Bronchial epithelial cell (primary cell): Measurements from ENCODE around the gene IRAK4. TPM values are rescaled to one million over a fixed set of nuclear protein-coding genes. Genes with fewer than 3 reads are reported as not detected.
A peak's percentile ranks its signal among the peaks of the same experiment; 100 is the strongest.

Experiments used
- DNase-seq: peaks from one replicate; pipeline ENCODE4 v3.0.0-alpha.2; 2010; ENCODE audit warnings: low read depth
- FAIRE-seq: peaks from 2 replicates; lab custom pipeline; 2011; peaks lifted over from hg19 to GRCh38; lab: Jason Lieb, UNC
- H3K27me3 ChIP-seq: 2 replicates; pipeline ENCODE4 v1.5.1; 2011; ENCODE audit warnings: low read length; ENCODE audit not compliant: control insufficient read depth, insufficient read depth
- H3K36me3 ChIP-seq: 2 replicates; pipeline ENCODE4 v1.5.1; 2011; ENCODE audit warnings: low read length; ENCODE audit not compliant: control insufficient read depth, insufficient read depth
- H3K4me3 ChIP-seq: 2 replicates; pipeline ENCODE4 v1.5.1; 2011; ENCODE audit warnings: mild to moderate bottlenecking, low read depth, low read length, control low read depth
- CTCF ChIP-seq: IDR thresholded peaks from 2 replicates; pipeline ENCODE4 v1.5.1; 2011; ENCODE audit warnings: mild to moderate bottlenecking, moderate library complexity, low read length, control low read depth, inconsistent platforms; ENCODE audit not compliant: insufficient read depth, severe bottlenecking
- total RNA-seq: library from RNA; depleted of rRNA; stranded (reverse); fragments of >200 nt; gene quantifications from 2 replicates; pipeline ENCODE4 v1.2.1, GENCODE V29; 2014

IRAK4 gene
- 10.6 and 11.1 TPM in 2 replicates for total RNA-seq

GRCh38 chr12:43758728-43759563 lies at the start of gene IRAK4, which contains the start of gene PUS7L:
Gene IRAK4, plus strand, starts transcription at chr12:43758951. Its CDS starts 9,161 bp downstream, at chr12:43768112.
Gene PUS7L, minus strand, starts transcription at chr12:43758790. Its CDS starts 3,545 bp downstream, at chr12:43755245.
- peak within 1 kb of the TSS; percentile 64 for H3K4me3 ChIP-seq
- H3K36me3 ChIP-seq, result no peaks in the 10 kb centered on the region
- DNase-seq (peak; percentile 96), FAIRE-seq (no peak)
- H3K27me3 ChIP-seq, result no peaks in the 10 kb centered on the region
- TF ChIP-seq CTCF, result peak; percentile 65

GRCh38 chr12:43711348-43711747 lies 47.4 kb upstream of the IRAK4 start:
- DNase-seq (peak; percentile 26), FAIRE-seq (no peak)
- TF ChIP-seq CTCF, result no peak
- H3K36me3 ChIP-seq, result no peaks in the 10 kb centered on the region
- no peak overlapping the region for H3K4me3 ChIP-seq
- no peaks in the 10 kb centered on the region for H3K27me3 ChIP-seq

- Histone ChIP-seq H3K36me3 (no peaks in the 10 kb centered on the region), H3K4me3 (no peak overlapping the region), H3K27me3 (no peaks in the 10 kb centered on the region)
- TF ChIP-seq CTCF, result no peak
- FAIRE-seq, result no peak
- DNase-seq, result no peak
Measured at GRCh38 chr12:43722621-43723020, 36.1 kb upstream of the IRAK4 start.

- no peak for FAIRE-seq
- Histone ChIP-seq H3K36me3 (no peaks in the 10 kb centered on the region), H3K27me3 (no peaks in the 10 kb centered on the region), H3K4me3 (no peak overlapping the region)
- no peak for TF ChIP-seq CTCF
- no peak for DNase-seq
Measured at GRCh38 chr12:43723134-43723533, 35.6 kb upstream of the IRAK4 start.

- TF ChIP-seq CTCF, result no peak
- no peaks in the 10 kb centered on the region for H3K36me3 ChIP-seq
- no peak for FAIRE-seq
Measured at GRCh38 chr12:43728117-43728516, 30.6 kb upstream of the IRAK4 start.

More at GRCh38 chr12:43728117-43728516, 30.6 kb upstream of the IRAK4 start:
- DNase-seq, result peak; percentile 15
- H3K4me3 ChIP-seq, result no peak overlapping the region
- no peaks in the 10 kb centered on the region for H3K27me3 ChIP-seq
